Adrenal gland (tissue), 5 donors: Measurements from ENCODE around the gene WNT7B.

ENCODE experiments used
- POLR2A ChIP-seq, 2 donors: fragments of 450-650 bp; IDR thresholded peaks; one replicate each; pipeline ENCODE4 v1.6.1; 2017; ENCODE audit warnings: antibody characterized with exemption in 2 of 2, mild to moderate bottlenecking in 2 of 2, moderate library complexity in 1 of 2
- TF ChIP-seq, protein P1 (sequence below), 6 experiments: fragments of 450-650 bp in 4 of 6; fragments of 200-600 bp in 2 of 6; sonication (generic) in 1 of 6; IDR thresholded peaks; 1 replicate in 5 of 6; 2 replicates in 1 of 6; pipeline versions ENCODE4 v1.5.1 to v1.8.0; 2016 to 2021; ENCODE audit warnings: antibody characterized with exemption in 6 of 6, mild to moderate bottlenecking in 2 of 6, moderate library complexity in 1 of 6
- donor health status: DM: no; HTN: no; CAD: no.

DNA sequence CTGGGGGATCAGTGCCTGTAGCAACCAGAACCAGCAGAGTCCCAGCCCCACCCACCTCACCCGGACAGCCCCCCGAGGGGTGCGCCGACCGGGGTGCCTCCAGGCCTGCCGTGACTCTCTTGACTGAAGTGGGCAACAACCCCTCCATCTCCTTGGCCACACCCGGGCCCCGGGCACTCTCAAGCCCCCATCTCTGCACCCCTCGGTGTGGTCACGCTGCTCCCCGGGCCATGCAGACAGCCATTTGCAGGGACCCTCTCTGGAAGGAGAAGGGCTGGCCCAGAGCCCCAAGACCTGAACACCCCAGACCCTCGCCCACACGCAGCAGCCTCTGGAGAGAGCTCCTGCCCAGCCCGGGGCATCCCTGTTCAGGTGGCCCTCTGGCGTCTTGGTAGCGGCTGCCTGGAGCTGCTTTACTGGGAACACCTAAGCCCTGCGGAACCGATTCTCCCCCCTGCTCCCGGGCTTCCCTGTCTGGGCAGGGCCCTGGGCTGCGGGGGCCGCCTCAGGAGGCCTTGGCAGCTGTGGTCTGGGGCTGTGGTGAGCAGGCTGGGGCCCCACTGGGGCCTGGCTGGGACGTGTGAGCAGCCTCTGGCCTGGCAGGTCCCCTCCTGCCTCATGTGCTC lies 84.9 kb downstream of the WNT7B start:
- TF ChIP-seq, protein P1, sequence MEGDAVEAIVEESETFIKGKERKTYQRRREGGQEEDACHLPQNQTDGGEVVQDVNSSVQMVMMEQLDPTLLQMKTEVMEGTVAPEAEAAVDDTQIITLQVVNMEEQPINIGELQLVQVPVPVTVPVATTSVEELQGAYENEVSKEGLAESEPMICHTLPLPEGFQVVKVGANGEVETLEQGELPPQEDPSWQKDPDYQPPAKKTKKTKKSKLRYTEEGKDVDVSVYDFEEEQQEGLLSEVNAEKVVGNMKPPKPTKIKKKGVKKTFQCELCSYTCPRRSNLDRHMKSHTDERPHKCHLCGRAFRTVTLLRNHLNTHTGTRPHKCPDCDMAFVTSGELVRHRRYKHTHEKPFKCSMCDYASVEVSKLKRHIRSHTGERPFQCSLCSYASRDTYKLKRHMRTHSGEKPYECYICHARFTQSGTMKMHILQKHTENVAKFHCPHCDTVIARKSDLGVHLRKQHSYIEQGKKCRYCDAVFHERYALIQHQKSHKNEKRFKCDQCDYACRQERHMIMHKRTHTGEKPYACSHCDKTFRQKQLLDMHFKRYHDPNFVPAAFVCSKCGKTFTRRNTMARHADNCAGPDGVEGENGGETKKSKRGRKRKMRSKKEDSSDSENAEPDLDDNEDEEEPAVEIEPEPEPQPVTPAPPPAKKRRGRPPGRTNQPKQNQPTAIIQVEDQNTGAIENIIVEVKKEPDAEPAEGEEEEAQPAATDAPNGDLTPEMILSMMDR (IDR thresholded peaks at IDR 0.05), result no peak
- TF ChIP-seq POLR2A (IDR thresholded peaks at IDR 0.05), result no peak
